IMR-90 (cell line): ENCODE measurements around the gene SPHK1. TPM values are rescaled to one million over a fixed set of nuclear protein-coding genes. Genes with fewer than 3 reads are reported as not detected.

ENCODE experiments used
- ATAC-seq: fragments of 200-7000 bp; cut with Tn5 transposase; 2 replicates; pipeline ENCODE4 v1.9.1; 2020; ENCODE audit warnings: low read depth, mild to moderate bottlenecking, moderate library complexity
- BruUV-seq: library from RNA; stranded (reverse); fragments of 400-500 nt; replicated peaks from 2 replicates; lab custom pipeline; 2021; lab: Mats Ljungman, UMichigan
- CTCF ChIA-PET: fragments of 300-600 bp; formaldehyde crosslinking; extraction: SDS; loops from one replicate; lab custom pipeline; 2021; ENCODE audit warnings: antibody characterized with exemption; lab: Yijun Ruan, JAX
- POLR2A ChIA-PET: fragments of 300-600 bp; sonication (Branson Sonifier 250); formaldehyde crosslinking; loops from one replicate; lab custom pipeline; 2022; ENCODE audit warnings: antibody characterized with exemption; ENCODE audit not compliant: unreplicated experiment; lab: Charles Lee
- DNase-seq: peaks from one replicate; pipeline ENCODE4 v3.0.0; 2013
- H2AFZ ChIP-seq: replicated peaks from 2 replicates; pipeline ENCODE3; 2013; ENCODE audit warnings: low read length, mild to moderate bottlenecking; ENCODE audit not compliant: poor library complexity
- H2AK5ac ChIP-seq: 2 replicates; pipeline ENCODE4 v1.6.1; 2013; ENCODE audit warnings: low read depth, low read length, inconsistent platforms
- H2AK9ac ChIP-seq: replicated peaks from 2 replicates; pipeline ENCODE3; 2013; ENCODE audit warnings: mild to moderate bottlenecking, low read depth, low read length, moderate library complexity; ENCODE audit not compliant: poor library complexity
- H2BK120ac ChIP-seq: 2 replicates; pipeline ENCODE4 v1.6.1; 2013; ENCODE audit warnings: low read depth, low read length, inconsistent platforms
- H2BK15ac ChIP-seq: 3 replicates; pipeline ENCODE4 v1.6.1; 2013; ENCODE audit warnings: low read depth, low read length, inconsistent platforms
- H2BK20ac ChIP-seq: 2 replicates; pipeline ENCODE4 v1.6.1; 2013; ENCODE audit warnings: low read depth, mild to moderate bottlenecking, inconsistent platforms, low read length, moderate library complexity
- H2BK5ac ChIP-seq: 2 replicates; pipeline ENCODE4 v1.6.1; 2013; ENCODE audit warnings: mild to moderate bottlenecking, low read depth, low read length, inconsistent platforms; ENCODE audit not compliant: poor library complexity, severe bottlenecking
- H3K14ac ChIP-seq: replicated peaks from 2 replicates; pipeline ENCODE4 v1.6.1; 2013; ENCODE audit warnings: low read depth, low read length, inconsistent platforms
- H3K18ac ChIP-seq: 2 replicates; pipeline ENCODE4 v1.6.1; 2013; ENCODE audit warnings: low read depth, low read length, control low read depth
- H3K23ac ChIP-seq: 2 replicates; pipeline ENCODE4 v1.6.1; 2013; ENCODE audit warnings: low read depth, low read length, inconsistent platforms
- H3K27ac ChIP-seq: 2 replicates; pipeline ENCODE4 v1.5.1; 2013; ENCODE audit warnings: mild to moderate bottlenecking, control low read depth, low read length; ENCODE audit not compliant: insufficient read depth
- H3K27me3 ChIP-seq: 2 replicates; pipeline ENCODE4 v1.6.1; 2013; ENCODE audit warnings: low read length; ENCODE audit not compliant: control insufficient read depth, insufficient read depth
- H3K36me3 ChIP-seq: 2 replicates; pipeline ENCODE4 v1.6.1; 2013; ENCODE audit warnings: low read length, mixed read lengths; ENCODE audit not compliant: control insufficient read depth, insufficient read depth
- H3K4ac ChIP-seq: 2 replicates; pipeline ENCODE4 v1.6.1; 2013; ENCODE audit warnings: low read depth, low read length, inconsistent platforms
- H3K4me1 ChIP-seq: 2 replicates; pipeline ENCODE4 v1.6.1; 2013; ENCODE audit warnings: low read length, mixed read lengths; ENCODE audit not compliant: control insufficient read depth, insufficient read depth
- H3K4me2 ChIP-seq: 2 replicates; pipeline ENCODE4 v1.6.1; 2013; ENCODE audit warnings: low read depth, mild to moderate bottlenecking, control low read depth, low read length, moderate library complexity
- H3K4me3 ChIP-seq: 2 replicates; pipeline ENCODE4 v1.5.1; 2013; ENCODE audit warnings: low read depth, mild to moderate bottlenecking, control low read depth, low read length, moderate library complexity; ENCODE audit not compliant: insufficient read depth
- H3K56ac ChIP-seq: 2 replicates; pipeline ENCODE4 v1.6.1; 2013; ENCODE audit warnings: low read length, inconsistent platforms; ENCODE audit not compliant: insufficient read depth; ENCODE audit errors: extremely low read depth
- H3K79me1 ChIP-seq, 2 experiments: 2 replicates each; pipeline ENCODE4 v1.6.1; 2013; ENCODE audit warnings: low read length in 2 of 2, inconsistent platforms in 1 of 2, low read depth in 1 of 2
- H3K9ac ChIP-seq: 2 replicates; pipeline ENCODE4 v1.6.1; 2013; ENCODE audit warnings: low read depth, low read length, control low read depth
- H3K9me1 ChIP-seq: 2 replicates; pipeline ENCODE4 v1.6.1; 2013; ENCODE audit warnings: low read length, inconsistent platforms; ENCODE audit not compliant: insufficient read depth
- H3K9me3 ChIP-seq: 2 replicates; pipeline ENCODE4 v1.6.1; 2013; ENCODE audit warnings: low read length; ENCODE audit not compliant: control insufficient read depth, insufficient read depth
- H4K20me1 ChIP-seq: 2 replicates; pipeline ENCODE4 v1.6.1; 2013; ENCODE audit warnings: low read length, inconsistent platforms; ENCODE audit not compliant: insufficient read depth
- H4K5ac ChIP-seq: 2 replicates; pipeline ENCODE4 v1.6.1; 2013; ENCODE audit warnings: mild to moderate bottlenecking, low read depth, low read length, control low read depth
- H4K8ac ChIP-seq, 2 experiments: 2 replicates each; pipeline ENCODE4 v1.6.1; 2013; ENCODE audit warnings: low read depth in 2 of 2, low read length in 2 of 2, control low read depth in 1 of 2, inconsistent platforms in 1 of 2
- H4K91ac ChIP-seq: 2 replicates; pipeline ENCODE4 v1.6.1; 2013; ENCODE audit warnings: low read depth, low read length, inconsistent platforms; ENCODE audit not compliant: insufficient read depth
- POLR2A ChIP-seq: IDR thresholded peaks from 2 replicates; pipeline ENCODE4 v1.6.1; 2012; ENCODE audit warnings: mild to moderate bottlenecking, low read depth, low read length
- RFX5 ChIP-seq: IDR thresholded peaks from 2 replicates; pipeline ENCODE4 v1.8.0; 2012; ENCODE audit warnings: low read depth, mild to moderate bottlenecking, low read length, moderate library complexity
- WGBS, 2 experiments: methylation state at CpG; one replicate each; pipeline versions ENCODE4 v1.1.5 to v1.1.7; 2013; ENCODE audit warnings: missing lambda C conversion rate in 2 of 2; ENCODE audit not compliant: insufficient read length in 1 of 2; ENCODE audit errors: extremely low coverage in 2 of 2; 5-methylcytosine and 5-hydroxymethylcytosine counted together
- dilution Hi-C: fragments of 300-500 bp; cut with HindIII; formaldehyde crosslinking; loops from one replicate; pipeline ENCODE4 v1.14.3; 2018; ENCODE audit warnings: low sequenced_read_pairs; ENCODE audit not compliant: unreplicated experiment
- in situ Hi-C: fragments of 300-500 bp; cut with MboI; formaldehyde crosslinking; loops from 3 replicates; pipeline ENCODE4 v1.14.3; 2019; ENCODE audit warnings: low sequenced_read_pairs, inconsistent platforms, mixed read lengths
- intact Hi-C: fragments of 100-400 bp; cut with micrococcal nuclease; formaldehyde crosslinking; loops from 2 replicates; pipeline ENCODE4 v1.10.0; 2022
- polyA plus RNA-seq, 3 experiments: library from polyadenylated mRNA; depleted of rRNA; stranded (reverse); fragments of >200 nt; gene quantifications; 2 replicates each; pipeline ENCODE4 v1.2.3, GENCODE V29; 2012; ENCODE audit warnings: low replicate concordance in 1 of 3
- total RNA-seq: library from RNA; depleted of rRNA; stranded (reverse); fragments of >200 nt; gene quantifications from 2 replicates; pipeline ENCODE4 v1.2.3, GENCODE V29; 2012

SPHK1 gene
- total and polyA plus RNA-seq, 2 of the 4 experiments (the other 2 are of a cell fraction), result 44.4 to 82.7 TPM

GRCh38 chr17:76434870-76435269, 50.5 kb downstream of the SPHK1 start:
- ATAC-seq (no peak), DNase-seq (no peak)
- no peak overlapping the region for H3K4me3 ChIP-seq
- TF ChIP-seq RFX5 (no peak), POLR2A (no peak)
- no peaks in the 10 kb centered on the region for H3K27me3 ChIP-seq
- no peak overlapping the region for H4K5ac ChIP-seq
- no peak overlapping the region for H3K9ac ChIP-seq
- H2AK5ac ChIP-seq, result no peak overlapping the region
- H3K36me3 ChIP-seq, result peaks cover 4% of the 10 kb centered on the region; the same call in 1 of the 2 replicates
- H2AFZ ChIP-seq, result no peak overlapping the region
- whole genome bisulfite sequencing, 2 experiments, result no CpG with 5 or more reads among the region's 7 CpGs
- no peak overlapping the region for H2BK5ac ChIP-seq
- peaks cover 48 to 87% of the 10 kb centered on the region in 2 experiments for H3K79me1 ChIP-seq
- no peak overlapping the region for H3K14ac ChIP-seq
- POLR2A ChIA-PET, result no interaction called here
- no peak overlapping the region for H3K27ac ChIP-seq
- no peak overlapping the region for H3K4me2 ChIP-seq
- H3K9me3 ChIP-seq, result no peaks in the 10 kb centered on the region
- H3K4ac ChIP-seq, result no peak overlapping the region
- no peak overlapping the region for H2BK15ac ChIP-seq
- BruUV-seq, result no TSS peak
- in situ Hi-C loops (no loop called here), intact Hi-C loops (no loop called here), dilution Hi-C loops (no loop called here)
- no peak overlapping the region for H2BK20ac ChIP-seq
- no peak overlapping the region for H3K23ac ChIP-seq
- H3K9me1 ChIP-seq, result peaks cover 35% of the 10 kb centered on the region
- no peak overlapping the region for H4K8ac ChIP-seq
- no peak overlapping the region for H3K56ac ChIP-seq
- CTCF ChIA-PET, result interaction anchor here (1.3 kb wide), 2 partner anchors 12 to 17 kb away, joined by 3 read pairs; no protein-coding TSS in a partner anchor
- no peak overlapping the region for H2BK120ac ChIP-seq
- H4K91ac ChIP-seq, result no peak overlapping the region
- H3K4me1 ChIP-seq, result peaks cover 20% of the 10 kb centered on the region
- H3K18ac ChIP-seq, result no peak overlapping the region
- H2AK9ac ChIP-seq, result no peak overlapping the region
- H4K20me1 ChIP-seq, result peaks cover 80% of the 10 kb centered on the region
